Activated CD8-positive, alpha-beta memory T cell treated with anti-CD3 and anti-CD28 coated beads for 36 hours (primary cell): Measurements from ENCODE around the gene CAB39L. TPM values are rescaled to one million over a fixed set of nuclear protein-coding genes. Genes with fewer than 3 reads are reported as not detected.

Experiments used
- CTCF ChIA-PET: fragments of 350-600 bp; sonication (Branson Sonifier 250); formaldehyde crosslinking; loops from one replicate; lab custom pipeline; 2021; ENCODE audit warnings: antibody characterized with exemption; lab: Charles Lee
- POLR2A ChIA-PET: fragments of 350-600 bp; sonication (Branson Sonifier 250); formaldehyde crosslinking; loops from one replicate; lab custom pipeline; 2021; ENCODE audit warnings: antibody characterized with exemption; lab: Charles Lee
- total RNA-seq, 2 experiments: library from RNA; stranded (reverse); gene quantifications; one replicate each; pipeline ENCODE4 v1.2.3, GENCODE V29; 2021

Gene CAB39L
- total RNA-seq, 2 experiments from 2014 or later = 5.6 to 5.7 TPM

DNA sequence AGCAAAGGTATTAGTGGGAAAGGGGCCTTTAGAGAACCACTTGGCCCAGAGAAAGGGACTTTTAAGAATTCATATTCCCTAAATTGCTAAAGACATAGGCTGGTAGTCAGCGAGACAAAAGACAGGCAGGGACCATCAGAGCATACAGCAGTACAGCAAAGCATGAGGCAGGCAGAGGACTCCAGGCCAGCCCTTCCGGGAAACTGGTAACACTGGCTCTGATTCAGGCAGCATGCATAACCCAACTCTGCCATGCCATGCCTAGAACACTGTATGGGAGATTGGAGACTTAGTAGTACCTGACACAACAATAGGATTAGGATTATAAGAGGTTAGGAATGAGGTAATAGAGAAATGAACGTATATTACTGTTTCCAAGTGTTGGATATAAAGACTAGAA lies 34.9 kb downstream of the CAB39L start:
- ChIA-PET POLR2A (no interaction called here), CTCF (no interaction called here)

DNA sequence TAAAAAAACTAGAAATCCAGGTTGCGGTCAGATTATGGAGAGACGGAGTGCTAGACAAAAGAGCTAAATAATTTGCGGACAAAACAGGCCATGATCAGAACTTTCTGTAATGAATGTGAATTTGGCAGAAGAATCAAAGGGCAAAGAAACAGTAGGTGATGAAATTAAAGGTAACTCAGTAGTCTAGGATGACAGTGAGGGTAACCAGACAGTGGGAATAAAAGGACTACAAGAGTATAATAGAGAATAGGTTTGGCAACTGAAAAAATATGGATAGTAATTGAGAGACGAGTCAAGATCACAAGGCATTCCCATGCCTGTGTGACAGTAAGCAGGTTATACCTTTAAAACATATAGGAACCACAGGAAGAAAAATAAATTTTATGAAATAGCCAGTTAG lies 35.9 kb downstream of the CAB39L start:
- POLR2A ChIA-PET = no interaction called here

DNA sequence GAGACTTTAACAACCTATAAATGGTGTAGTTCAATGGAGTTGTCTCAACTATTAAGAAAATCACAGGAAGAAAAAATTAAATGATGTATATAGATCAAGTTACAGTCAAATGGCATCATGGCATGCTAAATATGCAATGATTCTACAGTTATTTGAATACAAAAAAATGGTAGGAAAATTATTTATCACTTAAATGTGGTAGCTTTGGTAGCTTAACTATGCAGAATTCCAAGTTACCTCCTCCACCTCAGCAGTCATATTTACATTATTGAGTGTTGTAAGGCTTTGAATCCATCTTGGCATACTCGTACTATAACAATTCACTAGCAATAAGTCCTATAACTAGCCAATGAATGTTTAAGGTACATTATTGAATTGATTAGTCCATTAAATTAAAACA lies 36.8 kb downstream of the CAB39L start:
- ChIA-PET POLR2A (no interaction called here), CTCF (no interaction called here)

More for the DNA sequence above, 35.9 kb downstream of the CAB39L start:
- CTCF ChIA-PET = interaction anchor here (0.7 kb wide), 1 partner anchor 29 kb away, joined by 3 read pairs; no protein-coding TSS in a partner anchor

DNA sequence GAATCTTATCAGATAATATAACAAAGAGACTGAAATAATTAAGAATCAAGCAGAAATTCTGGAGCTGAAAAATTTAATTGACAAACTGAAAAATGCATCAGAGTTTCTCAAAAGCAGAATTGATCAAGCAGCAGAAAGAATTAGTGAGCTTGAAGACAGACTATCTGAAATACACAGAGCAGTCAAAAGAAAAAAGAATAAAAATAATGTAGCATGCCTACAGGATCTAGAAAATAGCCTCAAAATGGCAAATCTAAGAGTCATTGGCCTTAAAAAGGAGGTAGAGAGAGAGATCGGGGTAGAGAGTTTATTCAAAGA lies 39.2 kb downstream of the CAB39L start:
- POLR2A ChIA-PET = no interaction called here
- CTCF ChIA-PET = no interaction called here

DNA sequence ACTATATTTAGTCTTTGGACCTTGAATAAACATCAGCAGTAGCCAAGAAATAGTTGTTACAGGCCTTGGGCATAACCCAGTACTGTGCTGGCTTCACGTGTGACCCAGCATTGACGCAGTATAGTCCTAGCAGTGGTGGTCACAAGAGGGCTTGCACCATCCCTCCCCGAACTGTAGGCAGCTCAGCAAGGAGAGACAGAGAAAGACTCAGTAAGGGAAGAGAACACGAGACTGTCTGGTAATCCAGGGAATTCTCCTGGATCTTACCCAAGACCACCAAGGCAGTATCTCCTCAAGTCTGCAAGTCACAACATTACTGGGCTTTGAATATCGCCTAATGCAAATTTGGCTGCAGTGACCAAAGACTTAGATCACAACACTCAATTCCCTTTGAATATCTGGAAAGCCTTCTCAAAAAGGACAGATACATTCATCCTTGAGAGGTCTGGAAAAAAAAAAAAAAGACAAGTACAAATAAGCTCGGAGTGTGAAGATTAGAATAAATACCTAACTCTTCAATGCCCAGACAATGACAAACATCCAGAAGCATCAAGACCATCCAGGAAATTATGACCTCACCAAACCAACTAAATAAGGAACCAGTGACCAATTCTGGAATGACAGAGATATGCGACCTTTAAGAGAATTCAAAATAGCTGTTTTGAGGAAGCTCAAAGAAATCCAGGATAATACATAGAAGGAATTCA lies 39.7 kb downstream of the CAB39L start:
- ChIA-PET CTCF (no interaction called here), POLR2A (no interaction called here)

DNA sequence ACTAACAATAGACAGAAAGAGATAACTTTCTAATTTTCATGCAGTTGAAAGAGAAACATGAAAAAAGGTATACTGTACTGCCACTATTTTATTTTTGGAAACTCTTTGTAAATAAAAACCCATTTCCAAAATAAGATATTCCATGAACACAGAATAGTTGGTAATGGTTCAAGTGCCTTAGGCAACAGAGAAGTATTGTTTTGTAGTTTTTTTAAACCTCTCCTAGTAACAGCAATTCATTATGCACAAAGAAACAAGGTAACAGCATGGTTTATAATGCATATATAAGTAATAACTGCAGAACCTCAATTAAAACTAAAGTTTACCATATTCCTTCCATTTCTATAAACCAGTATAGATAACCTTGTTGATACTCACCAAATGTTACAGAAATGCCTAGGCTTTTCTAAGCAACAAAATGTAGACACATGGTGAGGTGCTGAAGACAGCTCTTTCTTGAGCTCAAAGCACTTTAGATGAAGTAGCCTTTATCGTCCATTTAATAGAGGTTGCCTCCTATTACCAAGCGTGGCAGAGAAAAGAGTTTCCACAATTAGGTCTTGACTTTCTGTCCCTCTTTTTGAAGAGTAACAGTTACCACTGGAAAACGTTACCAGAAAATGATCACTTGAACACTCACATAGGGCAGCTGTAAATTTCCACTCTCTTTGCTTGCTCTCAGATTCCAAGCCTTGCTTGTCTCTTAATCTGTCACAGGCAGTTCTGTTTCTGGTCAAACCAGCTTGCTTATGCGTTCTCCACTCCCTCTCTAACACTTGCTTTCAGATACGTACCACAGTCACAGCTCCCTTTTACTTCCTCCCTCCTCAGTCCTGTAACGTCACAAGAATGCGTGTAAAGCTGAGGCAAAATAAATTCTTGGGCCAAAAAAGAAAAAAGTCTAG lies 42.9 kb downstream of the CAB39L start:
- CTCF ChIA-PET = interaction anchor here (0.5 kb wide), 1 partner anchor 1538 kb away, joined by 4 read pairs; no protein-coding TSS in a partner anchor
- POLR2A ChIA-PET = no interaction called here

DNA sequence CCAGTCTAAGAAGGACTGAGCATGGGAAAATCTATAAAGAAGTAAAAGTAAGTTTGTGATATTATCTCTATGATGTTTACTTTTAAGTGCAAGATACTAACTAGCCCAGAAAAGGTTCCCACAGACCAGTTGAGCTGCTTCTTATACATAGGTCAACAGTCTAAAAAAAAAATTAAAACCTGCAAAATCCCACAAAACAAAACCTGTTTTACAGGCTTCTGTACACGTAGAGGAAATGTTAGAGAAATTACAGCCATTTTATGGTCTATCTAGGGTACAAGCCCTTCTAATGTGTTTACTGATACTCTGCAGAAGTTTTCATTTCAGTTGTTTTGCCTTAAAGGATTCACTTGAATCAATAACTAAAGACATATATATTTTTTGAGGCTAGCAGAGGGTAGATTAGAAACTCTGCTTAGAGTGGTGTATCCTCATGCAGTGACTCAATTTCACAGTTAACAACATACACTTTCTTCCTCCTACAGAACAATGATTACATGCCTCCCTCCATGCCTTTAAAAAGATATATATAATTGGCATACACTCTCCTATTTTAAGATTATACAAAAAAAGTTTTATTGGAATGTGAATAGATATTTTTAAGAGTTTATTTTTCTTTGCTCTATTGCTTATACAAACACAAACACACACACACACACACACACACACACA lies 43.9 kb downstream of the CAB39L start:
- CTCF ChIA-PET = no interaction called here
- POLR2A ChIA-PET = no interaction called here

DNA sequence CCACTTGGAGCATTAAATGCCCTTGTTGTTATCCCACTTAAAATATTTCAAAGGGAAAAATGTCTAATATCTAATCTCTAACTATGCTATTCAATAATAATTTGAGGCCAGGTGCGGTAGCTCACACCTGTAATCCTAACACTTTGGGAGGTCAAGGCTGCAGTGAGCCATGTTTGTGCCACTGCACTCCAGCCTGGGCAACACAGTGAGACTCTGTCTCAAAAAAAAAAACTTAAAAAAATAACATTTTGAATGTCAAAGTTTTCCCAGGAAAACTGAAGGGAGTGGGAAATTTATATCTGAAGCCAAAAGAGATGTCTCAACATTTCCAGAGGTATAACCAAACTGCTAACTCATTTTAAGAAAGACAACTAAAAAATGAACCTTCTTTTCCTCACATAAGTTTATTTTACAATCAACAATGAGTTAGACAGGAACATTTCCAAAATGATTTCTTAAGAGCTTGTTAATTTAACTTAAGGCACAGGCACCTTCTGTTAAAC lies 47.9 kb downstream of the CAB39L start:
- POLR2A ChIA-PET = no interaction called here
- CTCF ChIA-PET = no interaction called here

DNA sequence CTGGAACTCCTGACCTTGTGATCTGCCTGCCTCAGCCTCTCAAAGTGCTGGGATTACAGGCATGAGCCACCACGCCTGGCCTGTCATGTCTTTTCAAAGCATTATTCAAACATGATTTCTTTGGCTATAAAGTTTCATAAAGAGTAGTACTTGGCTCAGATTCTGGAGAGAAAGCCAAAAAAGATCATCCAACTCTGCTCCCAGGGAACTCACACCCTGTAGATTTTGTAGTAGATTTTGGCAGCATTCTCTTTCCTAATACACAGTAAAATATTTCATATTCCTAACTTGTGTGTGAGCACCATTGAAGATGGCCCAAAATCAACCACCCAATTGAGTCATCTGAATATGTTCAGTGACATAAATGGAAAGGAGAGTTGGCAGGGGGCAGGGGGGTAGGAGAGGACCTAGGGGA lies 48.4 kb downstream of the CAB39L start:
- POLR2A ChIA-PET = no interaction called here
- CTCF ChIA-PET = no interaction called here

DNA sequence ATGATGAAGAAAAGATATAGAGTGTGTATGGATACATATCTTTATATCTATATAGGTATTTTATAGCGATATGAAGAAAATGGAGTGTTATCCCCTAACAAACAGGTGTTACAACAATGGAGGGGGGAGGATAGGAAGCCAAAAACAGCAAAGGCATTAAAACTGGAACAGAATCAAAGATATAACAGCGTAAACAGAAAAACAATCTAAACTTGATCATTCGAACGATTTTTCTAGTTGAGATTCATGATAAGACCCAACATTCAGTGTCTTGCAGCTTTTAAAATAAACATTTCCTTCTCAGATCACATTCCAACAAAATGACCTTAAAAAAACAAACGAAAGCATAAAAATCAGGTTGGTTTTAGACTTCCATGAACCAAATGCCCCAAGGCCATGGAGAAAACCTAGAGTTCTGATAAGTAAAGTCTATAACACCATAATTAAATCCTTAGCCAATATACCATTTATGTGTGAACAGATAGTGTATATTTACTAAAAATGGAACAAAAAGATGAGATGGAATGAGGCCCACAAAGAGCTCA lies 55.7 kb downstream of the CAB39L start:
- CTCF ChIA-PET = no interaction called here
- POLR2A ChIA-PET = no interaction called here

DNA sequence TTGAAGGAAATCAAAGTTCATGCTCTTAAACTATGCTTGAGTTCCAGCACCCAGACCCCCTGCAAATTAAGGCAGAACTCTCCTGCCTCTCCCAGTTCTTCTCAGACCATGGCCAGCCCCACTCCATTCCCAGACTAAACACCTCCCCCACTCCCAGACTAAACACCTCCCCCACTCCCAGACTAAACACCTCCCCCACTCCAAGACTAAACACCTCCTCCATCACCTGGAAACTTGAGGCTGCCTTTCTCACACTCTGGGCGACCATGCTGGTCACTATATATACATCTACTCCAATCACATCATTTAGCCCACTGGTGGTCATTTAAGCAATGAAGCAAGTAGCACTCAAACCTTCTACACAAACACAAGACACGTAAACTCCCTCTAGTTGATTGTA lies 57.2 kb downstream of the CAB39L start:
- POLR2A ChIA-PET = no interaction called here
- CTCF ChIA-PET = no interaction called here

DNA sequence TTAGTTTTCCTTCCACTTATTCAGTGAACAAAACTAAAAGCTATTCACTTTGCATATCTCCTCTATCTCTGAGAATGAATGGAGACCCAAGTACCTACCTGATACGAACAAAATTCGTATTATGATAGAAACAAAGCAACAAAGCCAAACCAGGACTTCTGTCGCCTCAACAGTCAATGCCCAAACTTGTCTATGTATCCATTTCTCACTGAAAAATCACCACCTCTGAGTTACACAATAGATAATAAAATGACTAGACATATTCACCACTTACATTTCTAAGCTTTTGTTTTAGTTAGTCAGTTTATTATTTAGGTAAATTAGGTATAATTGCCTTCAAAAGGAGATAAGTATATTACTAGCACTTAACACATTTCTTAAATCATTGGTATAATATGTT lies 67.7 kb downstream of the CAB39L start:
- CTCF ChIA-PET = no interaction called here
- POLR2A ChIA-PET = no interaction called here

DNA sequence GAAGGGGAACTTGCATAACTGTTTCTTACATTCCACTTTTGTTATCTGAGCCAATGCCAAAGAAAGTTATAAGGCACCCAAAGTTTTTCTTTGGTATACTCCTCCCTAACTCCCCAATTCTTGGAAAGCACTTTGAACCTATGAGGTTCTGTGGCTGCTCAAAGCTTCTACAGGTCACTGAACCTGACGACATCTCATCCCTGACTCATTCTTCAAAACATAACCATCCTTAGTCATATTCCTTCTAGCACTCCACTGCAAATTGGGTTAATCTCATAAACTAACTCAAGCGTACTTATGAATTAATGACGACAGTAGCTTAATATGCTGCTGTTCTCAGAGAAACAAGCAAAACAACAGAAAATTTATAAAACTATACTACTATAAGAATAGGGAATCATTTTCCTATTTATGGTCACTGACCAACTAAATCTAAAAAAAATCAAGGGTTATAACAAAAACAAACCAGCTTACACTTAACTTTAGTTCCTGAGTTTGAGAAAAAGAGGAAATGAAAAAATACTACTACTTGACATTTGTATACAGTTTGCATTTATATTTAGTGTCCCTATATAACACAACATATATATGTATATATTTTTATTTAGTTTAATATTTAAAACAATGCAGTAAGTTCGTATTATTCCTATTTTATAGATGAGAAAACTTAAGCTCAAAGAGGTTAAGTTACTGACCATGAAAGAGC lies 69.1 kb downstream of the CAB39L start:
- CTCF ChIA-PET = no interaction called here
- POLR2A ChIA-PET = no interaction called here

DNA sequence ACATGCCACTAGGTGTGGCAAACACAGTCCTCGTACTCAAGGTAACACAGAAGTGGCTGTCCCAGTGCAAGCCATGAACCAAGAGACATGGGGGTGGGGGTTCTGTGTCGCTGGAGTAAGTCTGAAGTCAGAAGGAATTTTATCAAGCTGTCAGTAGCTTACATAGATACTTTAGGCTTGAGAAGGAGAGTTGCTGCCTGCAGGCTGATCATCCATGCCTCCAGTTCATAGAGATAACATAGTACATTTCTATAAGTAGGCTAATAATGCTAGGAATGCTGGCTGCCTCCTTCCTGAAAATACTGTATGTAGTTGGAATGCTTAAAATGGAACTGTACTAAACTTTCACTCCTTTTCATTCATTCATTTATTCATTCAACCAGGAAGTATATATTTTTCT lies 70.1 kb downstream of the CAB39L start:
- ChIA-PET CTCF (no interaction called here), POLR2A (no interaction called here)

DNA sequence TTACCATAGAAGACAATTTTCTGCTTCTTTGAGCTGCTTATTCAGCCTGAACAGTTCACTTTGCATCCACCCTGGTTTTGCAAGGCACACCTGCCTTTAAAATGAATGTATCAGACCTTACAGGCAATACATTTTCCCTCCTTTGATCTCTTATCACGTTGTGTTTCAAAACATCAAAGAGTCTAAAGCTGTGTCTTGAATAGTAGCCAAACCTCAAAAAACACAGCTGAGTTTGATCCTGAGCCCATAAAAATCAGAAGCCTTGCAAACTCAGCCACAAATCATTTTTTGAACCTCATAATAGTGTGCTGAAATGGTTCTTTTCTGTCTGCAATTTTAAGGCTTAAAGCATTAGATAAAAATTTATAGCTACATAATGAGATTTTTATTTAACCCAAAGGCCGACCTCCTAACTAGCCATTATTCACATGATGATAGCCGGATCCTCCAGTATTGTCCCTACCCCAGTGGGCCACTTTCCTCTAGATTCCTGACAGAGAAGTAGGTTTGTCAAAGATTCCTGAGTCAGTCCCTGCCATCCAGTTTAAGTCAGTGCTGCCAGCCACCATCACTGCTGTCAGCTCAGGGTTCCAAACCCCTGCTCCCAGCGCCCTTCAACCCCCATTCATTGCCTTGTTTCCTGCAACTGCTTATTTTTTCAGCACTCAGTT lies 71.8 kb downstream of the CAB39L start:
- ChIA-PET CTCF (interaction anchor here (0.6 kb wide), 1 partner anchor 28 kb away, joined by 4 read pairs; no protein-coding TSS in a partner anchor), POLR2A (no interaction called here)

DNA sequence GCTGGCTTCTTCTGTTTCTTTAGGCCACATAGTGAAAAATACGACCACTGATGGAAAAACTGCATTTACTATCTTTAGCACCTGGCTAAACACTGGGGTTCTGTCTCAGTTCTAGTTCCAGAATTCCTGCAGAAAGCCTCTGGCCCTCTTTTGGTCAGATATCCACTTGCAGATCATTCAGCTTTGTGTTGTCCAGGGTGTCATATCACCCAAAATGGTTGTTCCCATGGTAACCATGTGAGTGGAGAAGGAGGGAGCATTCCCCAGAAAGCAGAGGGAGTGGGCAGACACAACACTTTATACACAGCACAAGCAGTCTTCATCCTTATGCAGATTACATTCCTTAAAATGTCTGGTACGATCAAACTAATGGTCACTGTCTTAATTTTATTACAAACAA lies 73.5 kb downstream of the CAB39L start:
- POLR2A ChIA-PET = no interaction called here
- CTCF ChIA-PET = no interaction called here

DNA sequence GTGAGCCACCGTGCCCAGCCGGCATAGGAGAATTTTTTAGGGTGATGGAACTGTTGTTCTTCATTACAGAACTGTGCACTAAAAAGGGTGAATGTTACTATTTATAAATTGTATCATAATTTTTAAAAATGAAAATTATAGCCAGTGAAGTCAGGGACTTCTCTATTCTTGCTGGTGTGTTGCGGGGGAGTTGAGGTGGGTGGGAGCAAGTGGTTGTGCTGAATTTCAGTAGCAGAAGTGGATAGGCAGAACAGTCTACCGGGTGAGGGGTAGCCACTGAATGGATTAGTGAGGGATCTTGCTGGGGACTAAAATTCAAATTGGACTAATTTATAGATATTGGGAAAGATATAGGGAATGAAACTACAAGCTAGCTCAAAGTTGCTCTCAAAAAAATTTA lies 74.0 kb downstream of the CAB39L start:
- POLR2A ChIA-PET = no interaction called here
- CTCF ChIA-PET = no interaction called here

DNA sequence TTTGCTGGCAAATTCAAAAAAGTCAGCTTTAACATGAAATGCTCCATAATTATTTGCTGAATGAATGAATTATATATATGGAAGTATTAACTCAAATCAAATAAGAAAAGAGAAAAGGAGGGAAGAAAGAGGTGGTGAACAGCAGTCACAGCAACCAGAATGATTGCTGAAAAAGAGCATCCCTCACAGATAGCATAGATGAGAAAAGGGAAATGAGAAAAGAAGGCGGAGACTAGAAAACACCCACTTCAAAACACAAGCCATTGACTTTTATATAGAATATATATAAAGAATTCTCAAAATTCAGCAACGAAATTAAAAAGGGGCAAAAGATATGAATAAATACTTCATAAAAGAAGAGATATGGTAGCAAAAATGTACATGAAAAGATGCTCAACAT lies 75.2 kb downstream of the CAB39L start:
- ChIA-PET CTCF (no interaction called here), POLR2A (no interaction called here)
